K562 (cell line): ENCODE data around the gene EHBP1L1. TPM values are rescaled to one million over a fixed set of nuclear protein-coding genes. Genes with fewer than 3 reads are reported as not detected.

Experiments
- GATAD2A ChIP-seq: fragments of 450-650 bp; IDR thresholded peaks from 2 replicates; pipeline ENCODE4 v1.6.1; 2017
- KDM4B ChIP-seq, 2 experiments: fragments of 450-650 bp in 1 of 2; sonication (generic) in 1 of 2; IDR thresholded peaks; 2 replicates each; pipeline ENCODE4 v1.6.1; 2016 to 2017; ENCODE audit warnings: borderline replicate concordance in 2 of 2, antibody characterized with exemption in 1 of 2, low read depth in 1 of 2, mild to moderate bottlenecking in 1 of 2
- MYC ChIP-seq, 2 experiments: fragments of 250-450 bp in 1 of 2; sonication (Bioruptor Pico) in 1 of 2; IDR thresholded peaks; 2 replicates each; pipeline versions ENCODE4 v1.5.1 to v1.6.1; 2012 to 2021; ENCODE audit warnings: low read depth in 2 of 2, borderline replicate concordance in 1 of 2, improper control_type of control experiment in 1 of 2, low read length in 1 of 2, mild to moderate bottlenecking in 1 of 2, moderate library complexity in 1 of 2
- NCOA1 ChIP-seq: fragments of 450-650 bp; IDR thresholded peaks from 2 replicates; pipeline ENCODE4 v1.6.1; 2016; ENCODE audit warnings: low read depth
- NFIC ChIP-seq: fragments of 450-650 bp; IDR thresholded peaks from 2 replicates; pipeline ENCODE4 v1.6.1; 2017; ENCODE audit warnings: mild to moderate bottlenecking, inconsistent platforms
- NR3C1 ChIP-seq: sonication (generic); formaldehyde crosslinking; IDR thresholded peaks from 2 replicates; pipeline ENCODE4 v1.8.1; 2022; ENCODE audit warnings: missing genetic modification reagents
- PHF21A ChIP-seq: fragments of 450-650 bp; IDR thresholded peaks from 2 replicates; pipeline ENCODE4 v1.6.1; 2017; ENCODE audit warnings: low read depth, borderline replicate concordance
- POLR2G ChIP-seq: fragments of 200-400 bp; formaldehyde crosslinking; IDR thresholded peaks from 2 replicates; pipeline ENCODE4 v1.6.1; 2017; ENCODE audit warnings: low read depth, mild to moderate bottlenecking, antibody characterized with exemption, low read length, moderate library complexity
- SIN3A ChIP-seq, 2 experiments: fragments of 150-350 bp in 1 of 2; IDR thresholded peaks; 2 replicates each; pipeline ENCODE4 v1.6.1; 2011 to 2016; ENCODE audit warnings: borderline replicate concordance in 2 of 2, low read depth in 2 of 2, low read length in 2 of 2, mild to moderate bottlenecking in 2 of 2, moderate library complexity in 2 of 2; ENCODE audit not compliant: control insufficient read depth in 1 of 2
- SRSF3 ChIP-seq: fragments of 200-400 bp; formaldehyde crosslinking; IDR thresholded peaks from 2 replicates; pipeline ENCODE4 v1.6.1; 2016; ENCODE audit warnings: mild to moderate bottlenecking, low read length, moderate library complexity; ENCODE audit not compliant: insufficient read depth
- ZNF507 ChIP-seq: conservative IDR thresholded peaks from 2 replicates; pipeline ENCODE4 v1.6.1; 2017; ENCODE audit warnings: missing genetic modification characterization, missing compliant biosample characterization
- ZNF639 ChIP-seq, 2 experiments: fragments of 200-800 bp in 1 of 2; sonication (Bioruptor generic) in 1 of 2; sonication (generic) in 1 of 2; formaldehyde crosslinking in 1 of 2; IDR thresholded peaks in 1 of 2; conservative IDR thresholded peaks in 1 of 2; 2 replicates each; pipeline versions ENCODE4 v1.5.0 to v1.6.1; 2016 to 2020; ENCODE audit warnings: missing compliant biosample characterization in 1 of 2, missing genetic modification characterization in 1 of 2, missing genetic modification reagents in 1 of 2
- ZNF766 ChIP-seq: fragments of 200-800 bp; sonication (Bioruptor generic); conservative IDR thresholded peaks from 2 replicates; pipeline ENCODE4 v1.6.1; 2016; ENCODE audit warnings: missing genetic modification characterization, missing compliant biosample characterization
- ZNF830 ChIP-seq: fragments of 250-450 bp; sonication (Bioruptor Pico); IDR thresholded peaks from 2 replicates; pipeline ENCODE4 v1.5.0; 2021; ENCODE audit warnings: mild to moderate bottlenecking
- polyA plus RNA-seq, 8 experiments: library from polyadenylated mRNA; depleted of rRNA in 4 of 8; stranded (reverse) in 5 of 8; unstranded in 3 of 8; fragments of >200 nt; fragmentation: Nextera tagmentation in 2 of 8; fragmentation: Illumina TruSeq in 1 of 8; extraction: Ambion mirVana in 2 of 8; extraction: Trizol in 1 of 8; gene quantifications; 2 replicates each; pipeline versions ENCODE4 v1.2.1 to v1.2.3, GENCODE V29; 2011 to 2014; ENCODE audit warnings: inconsistent platforms in 1 of 8, missing spikeins in 1 of 8
- total RNA-seq, 7 experiments: library from RNA; depleted of rRNA in 6 of 7; stranded (reverse); fragments of >200 nt in 6 of 7; fragmentation: Illumina TruSeq in 2 of 7; extraction: Trizol in 2 of 7; gene quantifications; 2 replicates each; pipeline versions ENCODE4 v1.2.1 to v1.2.3, GENCODE V29; 2011 to 2021; ENCODE audit warnings: low replicate concordance in 1 of 7
- TF ChIP-seq, protein P1 (sequence below): fragments of 450-650 bp; formaldehyde crosslinking; IDR thresholded peaks from 2 replicates; pipeline ENCODE4 v1.4.0; 2020; ENCODE audit warnings: mild to moderate bottlenecking, moderate library complexity
- TF ChIP-seq, protein P2 (sequence below): fragments of 450-650 bp; IDR thresholded peaks from 2 replicates; pipeline ENCODE4 v1.6.1; 2016; ENCODE audit warnings: borderline replicate concordance

Gene EHBP1L1
- total and polyA plus RNA-seq, 9 of the 15 experiments (the other 6 are each of a cell fraction or from before 2014, with no cell fraction given) = 0.03 to 87.1 (median 26.3) TPM

DNA sequence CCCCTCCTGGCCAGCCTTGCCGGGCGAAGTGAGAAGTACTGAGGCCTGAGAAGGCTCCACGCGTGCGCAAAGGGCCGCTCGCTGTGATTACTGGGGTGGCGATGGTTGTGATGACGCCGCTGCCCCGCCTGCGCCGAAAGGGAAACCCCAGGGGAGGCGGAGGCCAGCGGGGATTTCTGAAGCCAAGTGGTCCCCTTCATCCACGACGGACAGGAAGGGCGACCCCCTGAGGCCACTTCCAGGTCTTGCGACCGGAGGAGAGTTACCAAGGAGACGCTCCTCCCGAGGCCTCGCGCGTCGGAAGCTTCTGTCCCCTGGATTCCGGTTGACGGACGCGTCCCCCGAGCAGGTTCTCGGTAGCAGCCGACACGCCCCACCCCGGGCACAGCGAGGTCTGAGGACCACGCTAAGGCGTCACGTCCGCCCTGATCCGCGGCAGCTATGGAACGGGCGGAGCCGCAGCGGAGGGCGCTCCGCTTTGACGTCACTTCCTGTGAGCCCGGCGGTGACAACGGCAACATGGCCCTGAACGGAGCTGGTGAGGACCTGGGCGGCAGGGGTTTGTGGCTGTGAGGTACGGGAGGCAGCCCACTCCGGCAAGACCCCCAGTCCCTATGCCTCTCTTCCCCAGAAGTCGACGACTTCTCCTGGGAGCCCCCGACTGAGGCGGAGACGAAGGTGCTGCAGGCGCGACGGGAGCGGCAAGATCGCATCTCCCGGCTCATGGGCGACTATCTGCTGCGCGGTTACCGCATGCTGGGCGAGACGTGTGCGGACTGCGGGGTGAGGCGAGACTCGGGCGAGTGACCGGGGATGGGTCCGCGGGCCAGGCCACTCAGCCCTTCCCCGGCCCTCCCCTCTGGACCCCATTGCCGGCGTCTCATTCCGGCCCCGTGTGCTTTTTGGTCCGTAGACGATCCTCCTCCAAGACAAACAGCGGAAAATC, 5.6 kb upstream of the EHBP1L1 start, which contains the start of gene ZNRD2 (continued):
- TF ChIP-seq ZNF766 (no peak), NCOA1 (peak; percentile 83), ZNF507 (no peak), MYC (IDR thresholded peaks at IDR 0.05; ENCODE audit: low read depth, low read length) (peak; percentile 74; the same call in 1 of the 2 replicates), MYC (CRISPR knock-in tag; IDR thresholded peaks at IDR 0.05; ENCODE audit: borderline replicate concordance, low read depth) (0 out of 2 replicates have a peak, but pooled peaks have one; percentile 45), NR3C1 (no peak), SIN3A (IDR thresholded peaks at IDR 0.05; ENCODE audit: borderline replicate concordance in 2 of 2, control insufficient read depth in 1 of 2, low read depth in 2 of 2, low read length in 2 of 2) (peak; percentile 95 to 98), SRSF3 (no peak), KDM4B (IDR thresholded peaks at IDR 0.05; ENCODE audit: borderline replicate concordance in 2 of 2, low read depth in 1 of 2) (peak in 1 of 2 experiments; percentile 82; a peak in 1 of 4 replicates), ZNF639 (CRISPR knock-in tag; conservative IDR thresholded peaks at IDR 0.05 in 1 of 2, IDR thresholded peaks at IDR 0.05 in 1 of 2) (peak in 1 of 2 experiments; percentile 99; a peak in 2 of 4 replicates), PHF21A (0 out of 2 replicates have a peak, but pooled peaks have one; percentile 26), POLR2G (peak; percentile 87), GATAD2A (no peak), ZNF830 (no peak), NFIC (peak; percentile 19; the same call in 1 of the 2 replicates)
- TF ChIP-seq, protein P1, sequence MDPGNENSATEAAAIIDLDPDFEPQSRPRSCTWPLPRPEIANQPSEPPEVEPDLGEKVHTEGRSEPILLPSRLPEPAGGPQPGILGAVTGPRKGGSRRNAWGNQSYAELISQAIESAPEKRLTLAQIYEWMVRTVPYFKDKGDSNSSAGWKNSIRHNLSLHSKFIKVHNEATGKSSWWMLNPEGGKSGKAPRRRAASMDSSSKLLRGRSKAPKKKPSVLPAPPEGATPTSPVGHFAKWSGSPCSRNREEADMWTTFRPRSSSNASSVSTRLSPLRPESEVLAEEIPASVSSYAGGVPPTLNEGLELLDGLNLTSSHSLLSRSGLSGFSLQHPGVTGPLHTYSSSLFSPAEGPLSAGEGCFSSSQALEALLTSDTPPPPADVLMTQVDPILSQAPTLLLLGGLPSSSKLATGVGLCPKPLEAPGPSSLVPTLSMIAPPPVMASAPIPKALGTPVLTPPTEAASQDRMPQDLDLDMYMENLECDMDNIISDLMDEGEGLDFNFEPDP (CRISPR knock-in tag) = 0 out of 2 replicates have a peak, but pooled peaks have one; percentile 42
- TF ChIP-seq, protein P2, sequence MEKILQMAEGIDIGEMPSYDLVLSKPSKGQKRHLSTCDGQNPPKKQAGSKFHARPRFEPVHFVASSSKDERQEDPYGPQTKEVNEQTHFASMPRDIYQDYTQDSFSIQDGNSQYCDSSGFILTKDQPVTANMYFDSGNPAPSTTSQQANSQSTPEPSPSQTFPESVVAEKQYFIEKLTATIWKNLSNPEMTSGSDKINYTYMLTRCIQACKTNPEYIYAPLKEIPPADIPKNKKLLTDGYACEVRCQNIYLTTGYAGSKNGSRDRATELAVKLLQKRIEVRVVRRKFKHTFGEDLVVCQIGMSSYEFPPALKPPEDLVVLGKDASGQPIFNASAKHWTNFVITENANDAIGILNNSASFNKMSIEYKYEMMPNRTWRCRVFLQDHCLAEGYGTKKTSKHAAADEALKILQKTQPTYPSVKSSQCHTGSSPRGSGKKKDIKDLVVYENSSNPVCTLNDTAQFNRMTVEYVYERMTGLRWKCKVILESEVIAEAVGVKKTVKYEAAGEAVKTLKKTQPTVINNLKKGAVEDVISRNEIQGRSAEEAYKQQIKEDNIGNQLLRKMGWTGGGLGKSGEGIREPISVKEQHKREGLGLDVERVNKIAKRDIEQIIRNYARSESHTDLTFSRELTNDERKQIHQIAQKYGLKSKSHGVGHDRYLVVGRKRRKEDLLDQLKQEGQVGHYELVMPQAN = peak; percentile 96; the same call in 1 of the 2 replicates
